ENCODE data around the gene TTC7B.

GRCh38 chr14:90616313-90616712 lies 199.9 kb downstream of the TTC7B start:
- TF ChIP-seq EZH2 (IDR thresholded peaks at IDR 0.05; ENCODE audit: borderline replicate concordance, low read depth, low read length, severe bottlenecking) (no peak), CTCF (IDR thresholded peaks at IDR 0.05; ENCODE audit: borderline replicate concordance, extremely low read depth, low read length, poor library complexity, severe bottlenecking) (no peak)
